Testis (tissue), 3 donors: ENCODE data around the gene CPN1. TPM values are rescaled to one million over a fixed set of nuclear protein-coding genes. Genes with fewer than 3 reads are reported as not detected.

Experiments used
- DNase-seq: peaks from one replicate; pipeline ENCODE4 v3.0.0-alpha.2; 2019
- H3K27ac ChIP-seq, 2 donors: fragments of 200-600 bp; sonication (generic); one replicate each; pipeline ENCODE4 v1.5.1; 2019
- H3K27me3 ChIP-seq: fragments of 200-600 bp; sonication (generic); one replicate; pipeline ENCODE4 v1.5.1; 2019
- H3K36me3 ChIP-seq: fragments of 200-600 bp; sonication (generic); one replicate; pipeline ENCODE4 v1.5.1; 2017; ENCODE audit warnings: low read depth; ENCODE audit errors: missing control alignments
- H3K4me1 ChIP-seq: fragments of 200-600 bp; sonication (generic); one replicate; pipeline ENCODE4 v1.5.1; 2019
- H3K4me3 ChIP-seq, 2 donors: fragments of 200-600 bp; sonication (generic); one replicate each; pipeline ENCODE4 v1.5.1; 2017 to 2019
- H3K9me3 ChIP-seq: fragments of 200-600 bp; sonication (generic); one replicate; pipeline ENCODE4 v1.5.1; 2017
- POLR2A ChIP-seq: fragments of 450-650 bp; IDR thresholded peaks from one replicate; pipeline ENCODE4 v1.6.1; 2017; ENCODE audit warnings: antibody characterized with exemption, mild to moderate bottlenecking, moderate library complexity
- WGBS, 2 donors: methylation state at CpG; one replicate each; pipeline ENCODE4 v1.1.5; 2018; 5-methylcytosine and 5-hydroxymethylcytosine counted together
- intact Hi-C: fragments of 100-400 bp; cut with DNase I; formaldehyde crosslinking; loops from one replicate; pipeline ENCODE4 v1.15.1; 2023; ENCODE audit warnings: low total_unique reads
- polyA plus RNA-seq: library from polyadenylated mRNA; stranded (reverse); fragments of 350-450 nt; fragmentation: Illumina TruSeq; extraction: RNeasy Lipid Tissue Mini Kit (QIAGEN cat#74804); gene quantifications from one replicate; pipeline ENCODE4 v1.2.3, GENCODE V29; 2014; ENCODE audit warnings: low read depth, low replicate concordance; ENCODE audit not compliant: insufficient read depth
- total RNA-seq, 2 donors: library from RNA; depleted of rRNA; stranded (reverse); fragments of >200 nt; gene quantifications; one replicate each; pipeline ENCODE4 v1.2.3, GENCODE V29; 2016
- TF ChIP-seq, protein P1 (sequence below), 3 experiments: fragments of 450-650 bp in 2 of 3; fragments of 200-600 bp in 1 of 3; sonication (generic) in 1 of 3; IDR thresholded peaks; one replicate each; pipeline ENCODE4 v1.5.1; 2016 to 2019; ENCODE audit warnings: antibody characterized with exemption in 3 of 3, mild to moderate bottlenecking in 2 of 3, moderate library complexity in 1 of 3

The CPN1 gene
- total and polyA plus RNA-seq, 3 donors from 2014 or later = 0.87 to 2.7 (median 2.4) TPM

DNA sequence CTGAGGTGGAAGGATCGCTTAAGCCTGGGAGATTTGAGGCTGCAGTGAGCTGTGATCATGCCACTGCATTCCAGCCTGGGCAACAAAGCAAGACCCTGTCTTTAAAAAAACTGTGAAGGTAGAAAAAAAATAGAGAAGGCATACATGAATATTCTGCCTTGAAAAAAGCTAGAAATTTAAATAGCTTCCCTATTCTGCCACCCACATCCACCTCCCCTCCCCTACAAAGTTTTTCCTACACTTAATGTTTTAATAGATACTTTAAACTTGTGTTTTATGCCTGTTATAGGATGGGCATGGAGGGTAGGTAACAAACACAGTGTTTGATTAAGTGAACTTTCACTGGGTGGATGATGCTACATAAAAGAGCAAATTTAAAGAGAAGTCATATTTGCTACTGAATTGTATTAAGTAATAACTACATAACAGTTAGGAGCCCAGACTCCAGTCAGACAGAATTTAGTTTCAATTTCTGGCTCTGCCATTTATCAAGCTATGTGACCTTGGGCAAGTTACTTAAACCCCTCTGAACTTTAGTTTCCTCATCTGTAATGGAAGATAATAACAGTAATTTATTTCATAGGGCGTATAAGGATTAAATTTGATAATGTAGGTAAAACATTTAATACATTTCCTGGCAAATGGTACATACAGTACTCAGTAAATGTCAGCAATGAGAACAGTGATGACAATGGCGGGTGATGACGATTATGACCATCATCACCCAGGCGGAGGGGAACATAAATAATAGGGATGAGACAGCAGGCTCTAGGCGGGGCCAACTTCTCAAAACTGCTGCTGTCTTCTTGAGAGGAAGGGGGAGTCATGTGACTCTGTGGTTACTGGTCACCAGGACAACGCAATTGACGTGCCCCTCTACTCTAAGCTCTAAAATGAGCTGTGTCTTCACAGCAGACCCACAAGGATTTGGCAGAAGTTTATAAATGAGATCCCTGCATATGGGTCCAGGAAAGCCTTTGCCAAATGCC, 87.7 kb downstream of the CPN1 start:
- H3K4me3 ChIP-seq = no peak overlapping the region
- no peaks in the 10 kb centered on the region for H3K27me3 ChIP-seq
- TF ChIP-seq, protein P1, sequence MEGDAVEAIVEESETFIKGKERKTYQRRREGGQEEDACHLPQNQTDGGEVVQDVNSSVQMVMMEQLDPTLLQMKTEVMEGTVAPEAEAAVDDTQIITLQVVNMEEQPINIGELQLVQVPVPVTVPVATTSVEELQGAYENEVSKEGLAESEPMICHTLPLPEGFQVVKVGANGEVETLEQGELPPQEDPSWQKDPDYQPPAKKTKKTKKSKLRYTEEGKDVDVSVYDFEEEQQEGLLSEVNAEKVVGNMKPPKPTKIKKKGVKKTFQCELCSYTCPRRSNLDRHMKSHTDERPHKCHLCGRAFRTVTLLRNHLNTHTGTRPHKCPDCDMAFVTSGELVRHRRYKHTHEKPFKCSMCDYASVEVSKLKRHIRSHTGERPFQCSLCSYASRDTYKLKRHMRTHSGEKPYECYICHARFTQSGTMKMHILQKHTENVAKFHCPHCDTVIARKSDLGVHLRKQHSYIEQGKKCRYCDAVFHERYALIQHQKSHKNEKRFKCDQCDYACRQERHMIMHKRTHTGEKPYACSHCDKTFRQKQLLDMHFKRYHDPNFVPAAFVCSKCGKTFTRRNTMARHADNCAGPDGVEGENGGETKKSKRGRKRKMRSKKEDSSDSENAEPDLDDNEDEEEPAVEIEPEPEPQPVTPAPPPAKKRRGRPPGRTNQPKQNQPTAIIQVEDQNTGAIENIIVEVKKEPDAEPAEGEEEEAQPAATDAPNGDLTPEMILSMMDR (IDR thresholded peaks at IDR 0.05) = no peak
- no peak for TF ChIP-seq POLR2A
- DNase-seq = peak; percentile 71
- 69 to 78% methylated on average over 8 of the region's 8 CpGs for WGBS, 2 donors
- no peaks in the 10 kb centered on the region for H3K36me3 ChIP-seq
- H3K9me3 ChIP-seq = no peaks in the 10 kb centered on the region
- intact Hi-C loops = no loop called here
- peak overlapping the region in 1 of 2 donors; percentile 9 for H3K27ac ChIP-seq
- H3K4me1 ChIP-seq = peaks cover 30% of the 10 kb centered on the region

Other genes with a start within 250 kb of the CPN1 start
- 10 to 100 TPM; 33.4 to 36.0 TPM for gene DNMBP, start 71.9 kb downstream of the CPN1 start, total RNA-seq
- 20.8 TPM for gene DNMBP, start 71.9 kb downstream of the CPN1 start, polyA plus RNA-seq
- gene ERLIN1, start 104.2 kb upstream of the CPN1 start, total RNA-seq = 10 to 100 TPM; 27.9 to 32.5 TPM
- gene ERLIN1, start 104.2 kb upstream of the CPN1 start, polyA plus RNA-seq = 62.7 TPM
- 10 to 100 TPM; 15.2 to 16.2 TPM for gene CHUK, start 147.7 kb upstream of the CPN1 start, total RNA-seq
- 16.7 TPM for gene CHUK, start 147.7 kb upstream of the CPN1 start, polyA plus RNA-seq
- gene CWF19L1, start 185.8 kb upstream of the CPN1 start, total RNA-seq = 10 to 100 TPM; 27.0 to 32.9 TPM
- 34.8 TPM for gene CWF19L1, start 185.8 kb upstream of the CPN1 start, polyA plus RNA-seq
- 10 to 100 TPM; 23.3 to 35.5 TPM for gene BLOC1S2, start 204.8 kb upstream of the CPN1 start, total RNA-seq
- gene BLOC1S2, start 204.8 kb upstream of the CPN1 start, polyA plus RNA-seq = 49.2 TPM
- gene PKD2L1, start 248.4 kb upstream of the CPN1 start, total RNA-seq = 1 to 10 TPM in 1 of 2 donors, under 1 TPM in 1; 0.99 to 1.6 TPM
- gene PKD2L1, start 248.4 kb upstream of the CPN1 start, polyA plus RNA-seq = 4.7 TPM